ENCODE results near the gene FAM210B.
A peak's percentile ranks its signal among the peaks of the same experiment; 100 is the strongest.
"Not testable (repeated sequence)": the region's sequence is repeated elsewhere in the genome, so short reads cannot be mapped to it uniquely, and the experiment has no call there.

The FAM210B gene

GRCh38 chr20:56392881-56393482, 34.2 kb downstream of the FAM210B start:
- DNase-seq (ENCODE audit: low spot score) = no peak

- no peak for DNase-seq (ENCODE audit: low spot score)
These were observed 34.9 kb downstream of the FAM210B start for GRCh38 chr20:56393653-56394052.

DNA sequence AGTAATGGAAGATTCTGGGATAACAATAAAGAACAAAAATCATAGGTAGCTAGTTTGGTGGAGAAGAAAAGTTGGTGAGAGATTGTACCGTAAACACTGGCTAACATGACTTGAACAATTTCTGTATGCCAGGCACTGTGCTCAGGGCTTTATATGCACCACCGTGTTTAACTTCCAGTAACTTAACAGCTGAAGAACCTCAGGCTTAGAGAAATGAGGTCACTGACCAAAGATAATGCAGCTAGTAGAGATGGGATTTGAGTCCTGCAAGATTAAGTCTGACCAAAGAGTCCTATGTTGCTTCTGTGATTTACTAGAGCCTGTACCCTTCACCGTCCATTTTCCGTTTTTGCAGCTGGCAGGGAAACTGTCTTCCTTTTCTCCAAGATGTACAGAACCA, 36.4 kb downstream of the FAM210B start:
- DNase-seq (ENCODE audit: low spot score) = no peak

DNA sequence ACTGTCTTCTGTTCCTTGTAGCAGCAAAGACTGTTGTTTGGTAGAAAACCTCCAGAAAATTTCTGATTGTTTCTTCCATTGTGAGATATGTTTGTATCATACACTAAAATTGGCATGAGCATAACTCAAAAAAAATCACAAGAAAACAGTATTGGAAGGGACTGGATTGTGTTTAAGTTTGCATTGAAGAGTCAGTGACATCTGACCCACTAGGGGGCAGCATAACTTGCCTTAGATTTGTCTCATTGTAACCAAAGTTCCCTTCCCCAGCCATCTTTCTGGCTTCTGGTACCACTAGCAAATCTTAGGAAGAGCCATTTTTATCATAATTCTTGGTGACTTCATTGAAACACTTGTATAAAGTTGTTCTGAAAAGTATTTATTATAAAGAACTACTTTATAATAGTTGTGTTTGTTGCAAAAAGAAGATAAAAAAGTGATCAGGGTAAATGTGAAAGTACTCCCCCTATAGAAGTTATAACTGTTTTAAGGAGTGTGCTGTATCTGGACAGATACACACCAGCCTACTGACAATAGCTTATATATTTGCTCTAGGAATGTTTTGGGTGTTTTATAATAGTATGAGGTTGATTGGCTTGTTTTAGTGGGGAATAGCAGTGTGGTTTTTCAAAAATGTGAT, 41.3 kb downstream of the FAM210B start:
- peak; percentile 45 for DNase-seq (ENCODE audit: low spot score)

DNA sequence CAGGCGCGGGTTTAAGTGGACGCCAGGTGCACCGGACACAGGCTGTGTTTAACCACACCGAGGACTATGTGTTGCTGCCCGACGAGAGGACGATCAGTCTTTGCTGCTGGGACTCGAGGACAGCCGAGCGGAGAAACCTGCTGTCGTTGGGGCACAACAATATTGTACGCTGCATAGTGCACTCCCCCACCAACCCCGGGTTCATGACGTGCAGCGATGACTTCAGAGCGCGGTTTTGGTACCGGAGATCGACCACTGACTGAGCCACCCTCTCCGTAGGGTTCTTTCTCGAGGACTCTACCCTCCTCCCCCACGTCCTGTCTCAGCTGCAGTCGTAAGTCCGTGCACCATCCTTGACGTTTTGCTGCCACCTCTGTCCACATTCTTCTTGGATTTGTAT, 44.7 kb downstream of the FAM210B start:
- DNase-seq (ENCODE audit: low spot score) = no peak

- DNase-seq (ENCODE audit: low spot score) = not testable (repeated sequence)
These were observed 46.6 kb downstream of the FAM210B start for GRCh38 chr20:56405356-56405755.

GRCh38 chr20:56406910-56407309, 48.1 kb downstream of the FAM210B start:
- DNase-seq (ENCODE audit: low spot score) = no peak

GRCh38 chr20:56409521-56409920, 50.7 kb downstream of the FAM210B start:
- DNase-seq (ENCODE audit: low spot score) = no peak

GRCh38 chr20:56409956-56410355, 51.2 kb downstream of the FAM210B start:
- DNase-seq (ENCODE audit: low spot score) = no peak

DNA sequence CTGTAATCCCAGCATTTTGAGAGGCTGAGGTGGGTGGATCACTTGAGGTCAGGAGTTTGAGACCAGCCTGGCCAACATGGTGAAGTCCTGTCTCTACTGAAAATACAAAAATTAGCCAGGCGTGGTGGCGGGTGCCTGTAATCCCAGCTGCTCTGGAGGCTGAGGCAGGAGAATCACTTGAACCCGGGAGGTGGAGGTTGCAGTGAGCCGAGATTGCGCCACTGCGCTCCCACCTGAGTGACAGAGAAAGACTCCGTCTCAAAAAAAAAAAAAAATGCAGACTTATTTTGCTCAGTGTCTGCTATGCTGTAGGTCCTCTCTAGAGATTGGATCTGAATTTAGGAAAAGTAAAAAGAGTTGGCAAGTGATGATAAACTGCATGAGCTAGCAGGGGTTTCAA, 52.5 kb downstream of the FAM210B start:
- not testable (repeated sequence) for DNase-seq (ENCODE audit: low spot score)

GRCh38 chr20:56411759-56412472, 53.1 kb downstream of the FAM210B start, which contains the start of gene CASS4:
TSS of gene CASS4 (plus strand) at chr20:56412260. CDS start at chr20:56412459, 199 bp downstream.
- no peak for DNase-seq (ENCODE audit: low spot score)

- no peak for DNase-seq (ENCODE audit: low spot score)
These were observed 53.7 kb downstream of the FAM210B start for GRCh38 chr20:56412473-56412790.

DNA sequence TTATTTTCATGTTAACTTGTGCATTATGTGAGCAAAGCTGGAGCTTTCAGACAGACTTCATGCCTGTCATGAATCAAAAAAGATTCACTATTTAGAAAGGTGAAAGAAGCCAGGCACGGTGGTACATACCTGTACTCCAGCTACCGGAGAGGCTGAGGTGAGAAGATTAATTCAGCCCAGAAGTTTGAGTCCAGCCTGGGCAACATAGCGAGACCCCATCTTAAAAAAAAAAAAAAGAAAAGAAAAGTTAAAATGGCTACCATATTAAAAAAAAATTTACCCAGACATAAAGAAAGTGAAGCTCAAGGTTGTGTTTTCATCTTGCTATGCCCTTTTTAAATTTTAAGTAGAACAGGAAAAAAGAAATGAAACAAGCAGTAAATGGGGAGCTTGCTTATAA, 54.2 kb downstream of the FAM210B start:
- no peak for DNase-seq (ENCODE audit: low spot score)

DNA sequence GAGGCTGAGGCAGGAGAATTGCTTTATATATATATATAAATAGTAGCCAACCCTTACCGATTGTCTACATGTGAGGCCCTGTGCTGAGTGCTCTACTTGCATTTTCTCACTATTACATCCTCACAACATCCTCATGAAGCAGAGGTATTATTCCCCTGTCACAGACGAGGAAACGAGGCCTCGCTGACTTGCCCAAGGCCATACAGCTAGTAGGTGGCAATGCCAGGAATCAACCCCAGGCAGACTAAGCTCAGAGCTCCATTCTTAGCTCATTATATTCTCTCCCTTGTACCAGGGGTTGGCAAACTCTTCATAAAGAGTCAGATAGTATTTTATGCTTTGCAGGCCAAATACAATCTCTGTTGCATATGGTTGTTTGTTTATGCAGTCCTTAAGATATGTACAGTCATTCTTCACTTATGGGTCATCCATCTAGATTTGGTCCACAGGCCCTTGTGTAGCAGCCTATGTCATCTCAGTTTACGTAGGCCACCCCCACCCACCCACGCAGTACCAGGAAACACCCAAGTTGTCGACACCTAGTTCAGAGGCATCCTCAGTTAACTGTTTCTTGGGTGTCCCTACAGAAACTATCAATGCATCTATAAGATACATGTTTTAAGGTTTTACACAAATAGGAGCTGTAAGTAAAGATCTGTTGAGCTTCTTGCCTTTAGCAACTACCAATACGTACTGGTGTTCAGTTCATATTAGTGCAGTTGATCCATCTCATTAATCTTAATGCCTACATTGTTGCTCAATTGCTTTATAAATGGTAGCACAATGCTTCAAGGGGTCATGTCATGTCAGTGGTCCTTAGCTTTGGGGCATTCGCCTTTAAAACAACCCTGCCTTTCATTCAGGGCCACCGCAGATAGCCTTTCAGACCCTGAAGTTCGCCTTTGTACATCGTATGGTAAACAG, 56.3 kb downstream of the FAM210B start:
- no peak for DNase-seq (ENCODE audit: low spot score)

GRCh38 chr20:56417402-56417801, 58.6 kb downstream of the FAM210B start:
- no peak for DNase-seq (ENCODE audit: low spot score)

GRCh38 chr20:56417911-56418310, 59.1 kb downstream of the FAM210B start:
- no peak for DNase-seq (ENCODE audit: low spot score)
